GM19328 (cell line): ENCODE measurements around the gene C4orf50.
"Not testable (repeated sequence)": the region's sequence is repeated elsewhere in the genome, so short reads cannot be mapped to it uniquely, and the experiment has no call there.

Experiments used
- ATAC-seq: cut with Tn5 transposase; IDR thresholded peaks from one replicate; pipeline ENCODE4 v1.9.1; 2021; ENCODE audit warnings: mild to moderate bottlenecking, moderate library complexity; ENCODE audit not compliant: unreplicated experiment

The C4orf50 gene

DNA sequence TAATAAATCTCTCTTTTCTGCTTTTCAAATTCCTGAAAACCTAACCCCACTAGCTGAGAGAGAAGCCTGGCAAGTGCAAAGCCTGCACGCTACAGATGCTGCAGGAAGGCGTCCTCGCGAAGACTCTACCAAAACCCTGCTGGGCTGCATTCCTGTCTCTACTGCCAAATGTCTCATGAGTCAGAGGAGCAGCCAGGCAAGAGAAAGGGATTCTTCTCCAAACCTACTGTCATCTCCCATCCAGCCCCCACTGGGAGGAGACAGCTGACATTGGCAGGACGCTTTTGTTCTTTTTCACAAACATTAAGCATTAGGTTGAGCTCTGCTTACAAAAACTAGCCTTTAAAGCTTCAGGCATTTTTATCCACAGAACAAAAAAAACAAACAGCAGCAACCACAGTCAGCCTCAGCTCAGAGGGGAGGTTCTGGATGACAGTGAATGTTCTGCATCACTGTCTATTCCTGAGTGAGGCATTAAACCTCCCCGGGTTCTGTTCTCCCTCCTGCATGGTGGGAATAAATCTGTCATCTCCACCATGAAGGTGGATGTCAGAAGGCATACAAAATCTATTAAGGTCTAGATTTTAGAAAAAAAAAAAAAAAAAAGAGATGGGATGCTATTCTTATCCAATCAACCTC is 143.3 kb downstream of the C4orf50 start:
- ATAC-seq: no peak

GRCh38 chr4:5870701-5871100 is 147.5 kb downstream of the C4orf50 start:
- ATAC-seq: no peak

DNA sequence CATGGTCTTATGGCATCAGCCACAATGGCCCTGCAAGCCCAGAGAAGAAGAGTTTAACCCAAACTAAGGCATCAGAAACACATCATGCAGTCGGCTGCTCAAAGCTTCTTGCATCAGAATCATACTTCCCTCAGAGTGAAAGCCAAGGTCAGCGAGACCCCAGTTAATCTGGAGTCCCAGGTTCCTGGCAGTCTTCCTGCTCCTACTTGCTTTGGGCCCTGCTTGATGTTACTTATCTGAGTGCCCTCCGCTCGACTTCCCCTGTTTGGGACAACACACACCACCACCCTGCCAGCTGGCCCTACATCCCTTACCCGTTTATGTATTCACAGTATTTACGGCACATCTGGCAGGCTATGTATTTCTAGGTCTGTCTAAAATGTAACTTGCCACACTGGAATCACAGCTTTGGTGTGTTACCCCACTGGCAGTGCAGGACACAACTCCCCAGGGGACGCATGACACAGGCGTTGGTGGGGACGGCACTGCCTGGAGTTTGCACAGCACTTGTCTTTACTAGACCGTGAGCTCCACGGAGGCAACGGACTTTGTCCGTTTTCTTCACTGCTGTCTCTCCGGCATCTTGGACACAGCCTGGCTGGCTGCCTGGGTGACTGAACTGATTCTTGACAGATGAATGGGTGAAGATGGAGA is 148.1 kb downstream of the C4orf50 start:
- no peak for ATAC-seq

DNA sequence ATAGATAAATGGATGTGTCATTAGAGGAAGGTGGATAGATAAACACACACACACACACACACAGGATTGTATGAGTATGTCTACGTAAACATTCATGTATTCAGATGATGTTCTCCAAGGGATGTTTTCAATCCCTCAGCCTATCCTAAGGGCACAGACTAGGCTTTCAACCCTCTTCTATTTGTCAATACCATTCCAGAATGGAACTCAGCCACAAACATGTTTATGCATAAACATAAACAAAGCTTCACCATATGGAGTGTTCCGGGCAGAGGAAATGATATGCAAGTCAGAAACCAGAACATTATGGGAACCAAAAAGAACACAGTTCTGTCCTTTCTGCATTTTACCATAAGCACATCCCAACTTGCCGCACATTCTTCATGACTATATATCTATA is 150.4 kb downstream of the C4orf50 start:
- no peak for ATAC-seq

- ATAC-seq: no peak
These were observed 151.1 kb downstream of the C4orf50 start for GRCh38 chr4:5866841-5867813.

DNA sequence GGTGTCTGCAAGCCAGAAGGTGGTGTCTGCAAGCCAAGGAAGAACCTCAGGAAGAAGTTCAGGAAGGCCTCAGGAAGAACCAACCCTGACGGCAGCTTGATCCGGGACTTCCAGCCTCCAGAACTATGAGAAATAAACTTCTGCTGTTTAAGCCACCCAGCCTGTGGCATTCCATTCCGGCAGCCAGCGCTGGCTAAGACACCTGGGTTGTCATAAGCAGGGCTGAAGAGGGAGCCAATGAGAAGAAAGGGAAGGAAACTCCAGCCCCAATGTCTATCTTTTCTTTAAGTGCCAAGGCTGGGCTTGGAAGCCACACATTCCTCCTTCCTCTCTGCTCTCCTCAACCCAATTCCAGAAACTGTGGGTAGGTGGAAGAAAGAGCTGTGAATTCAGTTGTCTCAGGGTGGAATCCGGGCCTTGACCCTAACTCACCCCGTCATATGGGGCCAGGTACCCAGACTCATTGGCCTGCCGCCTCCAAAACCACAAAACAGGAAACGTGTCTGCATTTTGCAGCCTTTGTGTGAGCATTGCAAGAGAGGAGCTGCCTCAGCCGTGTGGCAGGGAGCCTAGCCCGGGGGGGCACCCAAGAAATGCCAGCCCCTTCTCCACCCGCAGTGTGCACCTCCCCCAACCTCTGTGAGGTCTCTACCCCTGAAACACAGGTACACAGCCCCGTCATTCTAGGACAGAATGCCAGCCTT is 152.2 kb downstream of the C4orf50 start:
- no peak for ATAC-seq

GRCh38 chr4:5863461-5864113 is 154.6 kb downstream of the C4orf50 start:
- no peak for ATAC-seq

GRCh38 chr4:5858020-5858769 is 160.0 kb downstream of the C4orf50 start:
- no peak for ATAC-seq

DNA sequence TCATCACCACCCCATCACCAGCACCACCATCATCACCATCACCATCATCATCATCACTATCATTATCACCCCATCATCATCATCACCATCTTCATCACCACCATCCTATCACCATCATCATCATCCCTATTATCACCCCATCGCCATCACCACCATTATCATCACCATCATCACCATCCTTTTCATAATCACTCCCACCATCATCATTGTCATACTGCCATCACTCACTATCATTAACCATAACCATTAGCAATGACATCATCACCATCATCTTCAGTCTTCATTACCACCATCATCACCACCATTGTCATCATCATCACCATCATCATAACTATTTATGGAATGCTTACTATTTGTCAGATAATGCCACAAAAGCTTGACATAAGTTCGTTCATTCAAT is 161.0 kb downstream of the C4orf50 start:
- ATAC-seq: no peak

DNA sequence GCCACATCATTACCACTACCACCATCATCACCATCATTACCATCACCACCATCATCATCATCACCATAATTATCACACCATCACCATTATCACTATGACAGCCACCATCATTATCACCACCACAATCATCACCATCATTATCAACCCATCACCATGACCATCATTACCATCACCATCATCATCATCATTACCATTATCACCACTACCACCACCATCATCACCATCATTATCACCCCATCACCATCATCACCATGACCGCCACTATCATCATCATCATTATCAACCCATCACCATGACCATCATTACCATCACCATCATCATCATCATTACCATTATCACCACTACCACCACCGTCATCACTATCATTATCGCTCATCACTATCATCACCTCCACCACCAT is 161.9 kb downstream of the C4orf50 start:
- ATAC-seq: not testable (repeated sequence)

- ATAC-seq: no peak
These were observed 163.3 kb downstream of the C4orf50 start for GRCh38 chr4:5854929-5855328.

GRCh38 chr4:5852523-5853202 is 165.6 kb downstream of the C4orf50 start:
- ATAC-seq: no peak

DNA sequence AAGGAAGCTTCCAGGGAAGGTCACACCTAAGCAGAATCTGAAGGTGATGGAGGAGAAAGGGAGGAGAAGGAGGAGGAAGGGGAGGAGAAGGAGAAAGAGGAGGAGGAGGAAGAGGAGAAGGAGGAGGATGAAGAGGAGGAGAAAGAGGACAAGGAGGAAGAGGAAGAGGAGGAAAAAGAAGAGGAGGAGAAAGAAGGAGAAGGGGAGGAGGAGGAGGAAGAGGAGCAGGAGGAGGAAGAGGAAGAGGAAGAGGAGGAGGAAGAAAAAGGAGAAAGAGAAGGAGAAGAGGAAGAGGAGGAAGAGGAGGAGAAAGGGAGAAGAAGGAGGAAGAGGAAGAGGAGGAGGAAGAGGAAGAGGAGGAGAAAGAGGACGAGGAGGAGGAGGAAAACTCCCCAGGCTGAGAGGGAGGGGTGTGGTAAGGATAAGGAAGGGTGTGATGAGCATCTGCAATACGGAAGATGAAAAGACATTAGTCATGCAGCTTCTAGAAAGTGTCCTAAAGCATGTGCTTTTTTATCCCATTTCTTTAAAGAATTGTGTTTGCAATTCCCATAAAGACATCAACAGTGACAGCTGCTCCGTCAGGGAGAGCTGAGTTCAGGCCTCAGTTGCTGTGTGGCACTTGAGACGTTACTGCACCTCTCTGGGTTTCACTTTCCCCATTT is 166.5 kb downstream of the C4orf50 start:
- ATAC-seq: no peak
